Measurements from ENCODE around the gene C5orf63. TPM values are rescaled to one million over a fixed set of nuclear protein-coding genes. Genes with fewer than 3 reads are reported as not detected.

The C5orf63 gene
- total and polyA plus RNA-seq, 2 of the 8 experiments (the other 6 are each of a cell fraction or from before 2014, with no cell fraction given), result 0.67 to 0.71 TPM

DNA sequence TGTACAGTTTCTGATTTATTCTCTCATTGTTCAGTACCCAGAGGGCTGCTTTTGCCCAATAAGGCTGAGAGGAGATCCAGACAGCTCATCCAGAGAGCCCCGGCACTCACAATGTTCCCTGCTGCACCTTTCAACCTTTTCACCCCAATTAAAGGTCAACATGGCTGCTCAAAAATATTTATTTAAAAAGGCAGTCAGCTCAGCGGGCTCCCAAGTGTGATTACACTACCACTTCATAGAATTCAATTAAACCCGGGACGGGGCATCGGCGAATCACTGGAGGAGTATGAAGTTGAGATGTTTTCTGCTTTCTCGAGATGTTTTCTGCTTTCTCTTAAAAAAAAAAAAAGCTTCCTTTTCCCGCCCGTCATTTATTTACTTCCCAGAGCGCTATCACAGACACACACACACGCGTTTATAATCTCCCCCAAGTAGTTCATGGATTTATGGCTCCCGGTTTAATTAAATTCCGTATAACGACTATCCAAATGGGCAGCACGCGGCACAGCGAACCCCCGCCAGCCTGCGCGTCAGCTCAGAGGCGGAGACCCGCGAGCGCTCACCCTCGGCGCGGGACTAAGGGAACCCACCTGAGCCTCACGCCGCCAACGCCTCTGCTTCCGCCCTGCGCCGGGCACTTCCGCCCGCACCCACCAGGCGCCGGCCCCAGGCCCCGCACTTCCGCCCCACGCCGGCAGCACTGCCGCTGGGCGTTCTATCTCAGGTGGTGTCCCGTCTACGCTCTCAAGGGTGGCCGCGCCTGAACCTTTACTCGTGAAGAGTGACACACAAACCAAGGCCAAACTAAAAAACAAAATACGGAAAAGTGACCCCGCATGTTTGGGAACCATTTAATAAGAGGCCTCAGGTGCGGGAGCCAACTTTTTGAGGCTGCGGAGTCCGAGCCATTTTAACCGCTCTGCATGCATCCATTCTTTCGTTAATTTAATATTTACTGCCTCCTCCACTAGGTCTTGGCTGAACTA, at the start of gene C5orf63 (continued):
- TF ChIP-seq TAF1 (IDR thresholded peaks at IDR 0.05; ENCODE audit: low read depth, low read length), result peak; percentile 41; the same call in 1 of the 2 replicates
- TF ChIP-seq, protein P1, sequence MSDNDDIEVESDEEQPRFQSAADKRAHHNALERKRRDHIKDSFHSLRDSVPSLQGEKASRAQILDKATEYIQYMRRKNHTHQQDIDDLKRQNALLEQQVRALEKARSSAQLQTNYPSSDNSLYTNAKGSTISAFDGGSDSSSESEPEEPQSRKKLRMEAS (IDR thresholded peaks at IDR 0.05), result peak; percentile 58
- TF ChIP-seq TAF7 (optimal IDR thresholded peaks at IDR 0.05; ENCODE audit: borderline replicate concordance, low read depth, low read length), result peak; percentile 27

Data from H1 (cell line).